Measurements from ENCODE around the gene TAS2R41. TPM values are rescaled to one million over a fixed set of nuclear protein-coding genes. Genes with fewer than 3 reads are reported as not detected.
A peak's percentile ranks its signal among the peaks of the same experiment; 100 is the strongest.

The TAS2R41 gene
- total RNA-seq (not detected), polyA plus RNA-seq (not detected)
- long read RNA-seq, donor 1 = 0 reads
- long read RNA-seq, donor 2 = 0 reads
- long read RNA-seq, donor 3 = 0 reads

DNA sequence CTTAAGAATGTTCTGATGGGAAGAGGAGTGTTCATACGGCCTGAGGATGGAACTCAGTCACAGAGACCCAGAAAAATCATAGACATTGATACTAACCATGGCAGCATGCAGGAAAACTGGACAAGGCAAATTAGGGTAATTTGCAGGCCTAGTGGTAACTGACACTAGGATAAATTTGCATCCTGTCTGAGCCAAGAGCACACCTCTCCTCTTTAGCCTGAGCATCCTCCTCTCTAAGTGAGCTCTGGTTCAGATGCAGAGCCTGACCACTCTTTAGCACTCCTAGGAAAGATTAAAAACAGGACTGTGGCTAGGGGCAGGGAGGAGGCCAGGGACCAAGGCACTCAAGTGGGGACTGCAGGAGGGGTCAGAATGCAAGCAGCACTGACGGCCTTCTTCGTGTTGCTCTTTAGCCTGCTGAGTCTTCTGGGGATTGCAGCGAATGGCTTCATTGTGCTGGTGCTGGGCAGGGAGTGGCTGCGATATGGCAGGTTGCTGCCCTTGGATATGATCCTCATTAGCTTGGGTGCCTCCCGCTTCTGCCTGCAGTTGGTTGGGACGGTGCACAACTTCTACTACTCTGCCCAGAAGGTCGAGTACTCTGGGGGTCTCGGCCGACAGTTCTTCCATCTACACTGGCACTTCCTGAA, at the start of gene TAS2R41:
Gene TAS2R41, plus strand, starts transcription at position 373 of the 650 bp plus-strand sequence. Its CDS starts 0 bp downstream, at position 373.
- TF ChIP-seq POLR2A (IDR thresholded peaks at IDR 0.05) (no peak), CTCF (IDR thresholded peaks at IDR 0.05) (no peak)
- no peak within 1 kb of the TSS for H3K4me3 ChIP-seq
- intact Hi-C loops (cut with DNase I) = no loop called here
- H3K27ac ChIP-seq = peak within 1 kb of the TSS in 2 of 12 donors; percentile 28 to 38
- no peaks in the 10 kb centered on the region for H3K36me3 ChIP-seq
- 63 to 78% (median 74%) methylated on average over 8 to 10 of the region's 10 CpGs for WGBS, 4 donors
- peaks cover 0 to 19% (median 0%) of the 10 kb centered on the region in 12 donors for H3K9me3 ChIP-seq
- DNase-seq (no peak), ATAC-seq (peak in 1 of 4 donors; percentile 13)
- H3K4me1 ChIP-seq = no peaks in the 10 kb centered on the region
- no peaks in the 10 kb centered on the region for H3K27me3 ChIP-seq

GRCh38 chr7:143429770-143430698, 47.6 kb upstream of the TAS2R41 start:
- Histone ChIP-seq H3K27ac (no peak overlapping the region), H3K9me3 (no peaks in the 10 kb centered on the region), H3K4me3 (no peak overlapping the region), H3K36me3 (no peaks in the 10 kb centered on the region), H3K4me1 (peaks cover 0 to 5% (median 0%) of the 10 kb centered on the region in 12 donors), H3K27me3 (no peaks in the 10 kb centered on the region)
- DNase-seq = no peak
- TF ChIP-seq CTCF (IDR thresholded peaks at IDR 0.05) = no peak
- no peak for TF ChIP-seq POLR2A (IDR thresholded peaks at IDR 0.05)
- ATAC-seq = no peak
- WGBS, 4 donors = 80 to 84% (median 83%) methylated on average over 10 of the region's 10 CpGs
- intact Hi-C loops (cut with DNase I) = loop anchor here in 1 of 10 donors (10.0 kb wide), 1 partner anchor 65 kb away; no protein-coding TSS in a partner anchor

GRCh38 chr7:143431109-143431508, 46.6 kb upstream of the TAS2R41 start:
- ATAC-seq = no peak

More at GRCh38 chr7:143431109-143431508, 46.6 kb upstream of the TAS2R41 start:
- Histone ChIP-seq H3K9me3 (no peaks in the 10 kb centered on the region), H3K27me3 (no peaks in the 10 kb centered on the region), H3K36me3 (no peaks in the 10 kb centered on the region), H3K4me3 (no peak overlapping the region), H3K4me1 (peaks cover 0 to 5% (median 0%) of the 10 kb centered on the region in 12 donors), H3K27ac (no peak overlapping the region)
- 49 to 89% (median 69%) methylated on average over 2 of the region's 2 CpGs for WGBS, 4 donors
- intact Hi-C loops (cut with DNase I) = no loop called here
- TF ChIP-seq POLR2A (IDR thresholded peaks at IDR 0.05) (no peak), CTCF (IDR thresholded peaks at IDR 0.05) (no peak)
- no peak for DNase-seq

Measured in heart left ventricle (tissue), 16 donors.